GM12865 (cell line): ENCODE results near the gene OR2AJ1.

Experiments
- DNase-seq: peaks from one replicate; pipeline ENCODE4 v3.0.0; 2010; ENCODE audit warnings: low read depth
- H3K4me3 ChIP-seq: 2 replicates; pipeline ENCODE4 v1.5.1; 2011; ENCODE audit warnings: mild to moderate bottlenecking, low read depth, low read length, control low read depth
- CTCF ChIP-seq: IDR thresholded peaks from 2 replicates; pipeline ENCODE4 v1.5.1; 2011; ENCODE audit warnings: low read length, control low read depth, low read depth, inconsistent platforms; ENCODE audit not compliant: insufficient read depth; ENCODE audit errors: missing control alignments

The OR2AJ1 gene, protein sequence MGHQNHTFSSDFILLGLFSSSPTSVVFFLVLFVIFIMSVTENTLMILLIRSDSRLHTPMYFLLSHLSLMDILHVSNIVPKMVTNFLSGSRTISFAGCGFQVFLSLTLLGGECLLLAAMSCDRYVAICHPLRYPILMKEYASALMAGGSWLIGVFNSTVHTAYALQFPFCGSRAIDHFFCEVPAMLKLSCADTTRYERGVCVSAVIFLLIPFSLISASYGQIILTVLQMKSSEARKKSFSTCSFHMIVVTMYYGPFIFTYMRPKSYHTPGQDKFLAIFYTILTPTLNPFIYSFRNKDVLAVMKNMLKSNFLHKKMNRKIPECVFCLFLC

DNA sequence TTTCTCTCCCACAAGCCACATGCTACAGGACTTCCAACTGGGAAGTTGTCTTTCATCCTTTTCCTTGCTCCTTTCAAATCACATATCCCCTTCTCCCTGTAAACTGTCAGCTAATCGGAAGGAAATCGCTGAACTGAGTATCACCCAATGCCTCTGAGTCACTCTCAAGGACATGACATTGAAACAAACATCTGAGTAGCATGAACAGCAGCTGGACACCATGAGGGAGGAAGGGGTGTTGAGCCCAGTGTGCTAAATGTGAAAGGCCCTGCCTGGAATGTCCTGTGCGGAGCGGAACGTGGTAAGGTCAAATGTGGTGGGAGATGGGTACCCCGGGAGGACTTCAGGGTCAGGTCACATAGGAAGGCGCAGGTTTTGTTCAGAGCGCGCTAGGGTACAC, at the start of gene OR2AJ1:
TSS of gene OR2AJ1 (plus strand) at position 22 of the 400 bp plus-strand sequence. CDS start 8,880 bp downstream, outside the sequence.
- DNase-seq: no peak
- H3K4me3 ChIP-seq: no peak within 1 kb of the TSS
- no peak for TF ChIP-seq CTCF

- DNase-seq: no peak
- no peak for TF ChIP-seq CTCF
- no peak overlapping the region for H3K4me3 ChIP-seq
Measured at GRCh38 chr1:247883346-247883745, 41.3 kb upstream of the OR2AJ1 start.

GRCh38 chr1:247884797-247885413, 39.8 kb upstream of the OR2AJ1 start:
- no peak overlapping the region for H3K4me3 ChIP-seq
- no peak for TF ChIP-seq CTCF
- no peak for DNase-seq

- H3K4me3 ChIP-seq: no peak within 1 kb of the TSS
- no peak for TF ChIP-seq CTCF
- no peak for DNase-seq
Measured at GRCh38 chr1:247895163-247895637, 29.5 kb upstream of the OR2AJ1 start, which contains the start of gene OR2W3. TSS of gene OR2W3 (plus strand) at chr1:247895587. CDS start at chr1:247895587, 0 bp downstream.

- H3K4me3 ChIP-seq: no peak overlapping the region
- DNase-seq: no peak
- no peak for TF ChIP-seq CTCF
Measured at GRCh38 chr1:247895976-247896375, 28.7 kb upstream of the OR2AJ1 start.

DNA sequence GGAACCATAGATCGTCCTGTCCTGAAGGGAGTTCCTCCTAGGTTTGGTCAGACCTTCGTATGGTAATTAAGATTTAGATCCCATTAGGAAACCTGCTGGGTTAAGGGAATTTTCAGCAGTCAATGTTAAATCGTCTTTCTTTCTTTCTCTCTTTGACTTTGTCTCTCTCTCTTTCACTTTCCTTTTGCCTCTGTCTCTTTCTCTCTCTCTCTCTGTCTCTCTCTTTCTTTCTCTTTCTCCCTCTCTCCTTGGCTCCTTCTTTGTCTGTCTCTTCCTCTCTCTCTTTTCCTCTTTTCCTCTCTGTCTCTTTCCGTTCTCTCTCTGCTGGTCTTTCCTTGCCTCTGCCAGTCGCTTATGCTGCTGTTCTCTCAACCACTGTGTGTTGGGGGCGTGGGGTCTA, 20.6 kb upstream of the OR2AJ1 start:
- no peak for DNase-seq
- no peak overlapping the region for H3K4me3 ChIP-seq
- no peak for TF ChIP-seq CTCF
